Breast epithelium (tissue), 3 donors: ENCODE data around the gene MPST. TPM values are rescaled to one million over a fixed set of nuclear protein-coding genes. Genes with fewer than 3 reads are reported as not detected.

Experiments used
- total RNA-seq, 3 donors: library from RNA; depleted of rRNA; stranded (reverse); fragments of >200 nt; gene quantifications; one replicate each; pipeline ENCODE4 v1.1.0, GENCODE V29; 2016

MPST gene
- total RNA-seq, 3 donors from 2014 or later: 72.0 to 175 (median 113) TPM

Other genes starting within 250 kb of the MPST start
- 10 to 100 TPM; 19.0 to 23.7 (median 20.6) TPM for gene IFT27, start 243.6 kb upstream of the MPST start, total RNA-seq
- gene PVALB, start 202.7 kb upstream of the MPST start, total RNA-seq: 1 to 10 TPM in 1 of 3 donors, not detected in 2; 1.8 TPM
- 10 to 100 TPM; 13.4 to 36.8 (median 14.5) TPM for gene NCF4, start 158.7 kb upstream of the MPST start, total RNA-seq
- 1 to 10 TPM; 3.3 to 8.6 (median 3.8) TPM for gene CSF2RB, start 106.1 kb upstream of the MPST start, total RNA-seq
- gene TST, start 295 bp upstream of the MPST start, total RNA-seq: 10 to 100 TPM; 51.1 to 68.0 (median 60.2) TPM
- gene KCTD17, start 32.0 kb downstream of the MPST start, total RNA-seq: 10 to 100 TPM in 2 of 3 donors, 1 to 10 TPM in 1; 8.2 to 17.4 (median 11.1) TPM
- gene TMPRSS6, start 90.0 kb downstream of the MPST start, total RNA-seq: under 1 TPM in 1 of 3 donors, not detected in 2; 0.88 TPM
- 1 to 10 TPM in 1 of 3 donors, under 1 TPM in 2; 0.15 to 1.3 (median 0.98) TPM for gene IL2RB, start 130.2 kb downstream of the MPST start, total RNA-seq
- gene C1QTNF6, start 168.5 kb downstream of the MPST start, total RNA-seq: 1 to 10 TPM; 2.2 to 3.6 (median 3.5) TPM
- not detected for gene SSTR3, start 192.7 kb downstream of the MPST start, total RNA-seq
- gene RAC2, start 224.5 kb downstream of the MPST start, total RNA-seq: 10 to 100 TPM; 10.5 to 12.0 (median 11.5) TPM